UCSD-AML1 (cell line): ENCODE measurements around the gene CHST8.

Experiments used
- DNase-seq: peaks from one replicate; lab custom pipeline; 2025; ENCODE audit not compliant: unreplicated experiment; lab: John Stamatoyannopoulos, UW

CHST8 gene

GRCh38 chr19:33730858-33731607, 109.3 kb downstream of the CHST8 start:
- no peak for DNase-seq

- no peak for DNase-seq
Observed at GRCh38 chr19:33731881-33732280, 110.1 kb downstream of the CHST8 start.

GRCh38 chr19:33734913-33735312, 113.2 kb downstream of the CHST8 start:
- no peak for DNase-seq

GRCh38 chr19:33736158-33736557, 114.4 kb downstream of the CHST8 start:
- no peak for DNase-seq

GRCh38 chr19:33736787-33737186, 115.0 kb downstream of the CHST8 start:
- DNase-seq: no peak

GRCh38 chr19:33737681-33738371, 116.1 kb downstream of the CHST8 start:
- no peak for DNase-seq

- DNase-seq: peak; percentile 28
Observed at GRCh38 chr19:33740811-33741396, 119.2 kb downstream of the CHST8 start.

- no peak for DNase-seq
Observed at GRCh38 chr19:33745297-33745696, 123.5 kb downstream of the CHST8 start.

- no peak for DNase-seq
Observed at GRCh38 chr19:33746159-33746558, 124.4 kb downstream of the CHST8 start.

- DNase-seq: no peak
Observed at GRCh38 chr19:33747273-33747672, 125.5 kb downstream of the CHST8 start.

- DNase-seq: no peak
Observed at GRCh38 chr19:33748231-33748630, 126.5 kb downstream of the CHST8 start.

GRCh38 chr19:33749016-33749415, 127.3 kb downstream of the CHST8 start:
- DNase-seq: no peak

- DNase-seq: no peak
Observed at GRCh38 chr19:33749619-33750175, 127.9 kb downstream of the CHST8 start.

GRCh38 chr19:33750587-33751435, 129.1 kb downstream of the CHST8 start:
- DNase-seq: no peak

GRCh38 chr19:33751436-33751770, 129.7 kb downstream of the CHST8 start:
- no peak for DNase-seq

GRCh38 chr19:33752018-33752800, 130.5 kb downstream of the CHST8 start:
- DNase-seq: no peak

GRCh38 chr19:33752945-33753344, 131.2 kb downstream of the CHST8 start:
- no peak for DNase-seq

GRCh38 chr19:33754361-33754760, 132.6 kb downstream of the CHST8 start:
- no peak for DNase-seq

GRCh38 chr19:33755099-33756035, 133.6 kb downstream of the CHST8 start:
- no peak for DNase-seq
